Measurements from ENCODE around the gene FARP1.

The FARP1 gene

DNA sequence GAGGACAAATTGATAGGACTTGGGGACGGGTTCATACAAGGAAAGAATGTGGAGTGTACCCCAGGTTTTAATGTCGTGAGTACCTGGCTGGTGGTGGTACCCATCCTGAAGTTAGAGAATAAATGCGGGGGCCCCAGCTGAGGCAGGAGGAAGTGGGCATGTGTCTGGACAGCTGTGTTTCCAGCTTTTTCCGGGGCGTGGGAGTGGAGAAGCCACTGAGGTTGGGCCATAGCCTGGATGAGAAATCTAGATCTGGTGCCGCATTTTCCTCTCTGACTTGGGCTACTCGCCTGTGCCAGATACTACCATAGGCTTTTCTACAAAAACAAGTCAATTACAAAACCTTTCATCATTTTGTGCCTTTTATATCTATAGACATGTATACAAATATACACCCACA, 286.6 kb downstream of the FARP1 start:
- DNase-seq (ENCODE audit: low read depth) = no peak

DNA sequence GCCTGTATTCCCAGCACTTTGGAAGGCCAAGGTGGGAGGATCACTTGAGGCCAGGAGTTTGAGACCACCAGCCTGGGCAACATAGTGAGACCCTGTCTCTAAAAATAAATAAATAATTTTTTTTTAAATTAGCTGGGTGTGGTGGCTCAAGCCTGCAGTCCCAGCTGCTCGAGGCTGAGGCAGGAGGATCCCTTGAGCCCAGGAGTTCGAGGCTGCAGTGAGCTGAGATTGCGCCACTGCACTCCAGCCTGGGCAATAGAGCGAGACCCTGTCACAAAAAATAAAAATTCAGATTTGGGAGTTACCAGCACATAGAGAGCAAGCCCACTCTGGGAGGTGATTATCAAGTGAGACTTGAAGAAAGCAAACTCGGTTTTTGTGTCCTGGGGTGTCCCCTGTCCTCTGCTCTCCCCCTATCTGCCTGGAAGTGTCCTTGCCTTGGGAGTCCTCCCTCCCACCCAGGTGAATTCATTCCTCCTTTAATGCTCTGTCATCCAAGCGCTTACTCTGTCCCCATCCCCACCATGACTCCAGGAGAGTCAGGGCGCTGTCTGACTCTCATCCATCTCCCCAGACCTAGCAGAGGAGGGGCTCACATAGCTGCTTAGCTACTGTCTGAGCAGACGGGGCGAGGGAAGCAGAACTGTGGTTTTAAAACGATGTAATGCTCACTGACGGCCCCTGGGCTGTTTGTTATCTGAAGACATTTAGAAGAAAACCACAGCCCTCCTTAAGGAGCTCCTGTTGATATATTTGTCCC, 287.3 kb downstream of the FARP1 start:
- peak; percentile 60 for DNase-seq (ENCODE audit: low read depth)

DNA sequence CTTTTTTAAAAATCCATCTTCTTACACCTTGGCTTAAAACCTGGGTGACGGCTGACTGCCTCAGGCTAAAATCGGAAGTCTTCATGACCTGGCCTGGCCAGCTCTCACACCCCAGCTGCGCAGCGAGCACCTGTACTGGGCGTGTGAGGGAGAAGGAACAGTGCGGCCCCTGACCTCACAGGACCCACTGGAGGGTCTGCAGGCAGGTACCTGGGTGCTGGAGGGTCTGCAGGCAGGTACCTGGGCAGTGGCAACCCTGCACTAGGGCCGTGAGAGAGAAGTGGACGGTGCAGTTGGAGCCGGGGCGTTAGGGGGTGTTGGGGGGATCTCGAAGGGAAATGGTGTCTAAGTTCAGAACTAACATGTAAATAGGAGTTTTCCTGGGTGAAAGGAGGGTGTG, 289.7 kb downstream of the FARP1 start:
- no peak for DNase-seq (ENCODE audit: low read depth)

DNA sequence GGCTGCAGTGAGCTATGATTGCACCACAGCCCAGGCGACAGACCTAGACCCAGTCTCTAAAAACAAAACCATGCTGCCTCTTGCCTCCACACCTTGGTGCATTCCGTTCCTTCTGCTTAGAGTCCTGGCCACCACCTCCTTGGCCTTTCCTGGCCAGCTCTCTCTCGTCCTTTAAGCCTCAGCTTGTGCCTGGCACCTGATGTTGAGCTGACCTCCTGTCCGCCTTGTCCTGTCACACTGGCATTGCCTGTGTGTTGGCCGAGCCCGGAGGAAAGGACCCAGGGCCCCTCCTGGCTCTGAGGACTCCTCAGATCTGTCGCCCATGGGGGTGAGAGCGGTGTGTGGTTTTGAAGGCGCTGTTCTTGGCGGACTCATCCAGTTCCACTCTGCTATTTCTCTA, 290.8 kb downstream of the FARP1 start:
- DNase-seq (ENCODE audit: low read depth) = no peak

DNA sequence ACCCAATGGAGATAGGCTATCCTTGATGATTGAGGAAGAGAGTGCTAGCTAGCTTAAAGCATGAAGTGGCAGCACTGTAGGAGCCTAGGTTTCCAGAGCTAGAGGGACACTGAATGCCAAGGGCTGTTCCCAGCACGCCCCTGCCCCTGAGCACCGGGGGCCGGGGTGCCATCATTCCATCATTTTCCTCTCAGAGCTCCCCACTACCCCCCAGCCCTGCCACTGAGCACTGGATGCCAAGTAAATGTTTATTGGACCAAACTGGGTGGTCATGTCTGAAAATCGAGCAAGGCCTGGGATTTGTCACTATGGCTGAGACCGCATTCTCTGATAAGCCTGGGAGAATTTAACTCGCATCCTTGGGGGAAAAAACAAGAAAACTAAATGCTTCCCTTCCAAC, 291.2 kb downstream of the FARP1 start:
- no peak for DNase-seq (ENCODE audit: low read depth)

DNA sequence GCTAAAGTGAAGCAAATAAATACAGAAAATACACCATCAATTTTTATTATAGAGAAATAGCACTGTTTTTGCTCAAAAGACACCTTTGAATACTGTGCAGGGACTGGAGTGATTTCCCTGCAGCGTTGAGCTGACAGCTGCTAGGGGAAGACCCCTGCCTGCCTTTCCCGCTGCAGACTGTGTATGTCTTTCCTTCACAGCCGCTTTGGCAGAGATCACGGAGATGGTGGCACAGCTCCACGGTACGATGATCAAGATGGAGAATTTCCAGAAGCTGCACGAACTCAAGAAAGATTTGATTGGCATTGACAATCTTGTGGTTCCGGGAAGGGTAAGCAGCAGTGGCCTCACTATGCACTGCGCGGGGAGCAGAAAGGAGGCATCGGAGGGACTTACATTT, 292.5 kb downstream of the FARP1 start:
- no peak for DNase-seq (ENCODE audit: low read depth)

DNA sequence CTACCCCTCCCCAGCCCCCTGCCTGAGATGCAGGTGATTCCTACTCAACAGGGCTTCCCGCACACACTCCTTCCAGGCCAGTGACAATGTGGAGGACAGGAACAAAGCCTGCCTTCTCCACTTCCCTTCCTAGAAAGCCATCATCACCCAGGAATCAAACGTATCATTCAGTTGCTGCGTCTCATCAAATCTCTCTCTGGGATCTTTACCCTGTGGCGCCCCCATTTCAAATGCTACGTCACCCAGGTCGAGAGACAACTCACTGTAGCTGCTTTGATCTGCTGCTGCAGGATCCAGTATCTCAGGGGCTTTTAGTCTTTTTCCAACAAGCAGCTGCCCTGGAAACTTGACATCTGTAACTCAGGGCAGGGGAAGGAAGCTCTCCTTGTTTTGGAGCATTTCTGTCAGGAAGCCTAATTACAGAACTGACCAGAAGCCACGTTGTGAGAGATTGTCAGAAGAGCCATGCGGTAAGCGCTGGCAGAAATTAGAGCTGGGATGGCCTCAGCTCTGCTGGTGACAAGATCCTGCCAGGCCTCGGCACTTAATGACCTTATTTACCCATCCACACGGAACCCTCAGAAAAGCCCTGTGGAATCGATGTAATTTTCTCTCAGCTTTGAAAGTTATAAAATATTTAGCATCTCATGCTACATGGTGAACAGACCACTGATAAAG, 293.5 kb downstream of the FARP1 start:
- DNase-seq (ENCODE audit: low read depth) = no peak

DNA sequence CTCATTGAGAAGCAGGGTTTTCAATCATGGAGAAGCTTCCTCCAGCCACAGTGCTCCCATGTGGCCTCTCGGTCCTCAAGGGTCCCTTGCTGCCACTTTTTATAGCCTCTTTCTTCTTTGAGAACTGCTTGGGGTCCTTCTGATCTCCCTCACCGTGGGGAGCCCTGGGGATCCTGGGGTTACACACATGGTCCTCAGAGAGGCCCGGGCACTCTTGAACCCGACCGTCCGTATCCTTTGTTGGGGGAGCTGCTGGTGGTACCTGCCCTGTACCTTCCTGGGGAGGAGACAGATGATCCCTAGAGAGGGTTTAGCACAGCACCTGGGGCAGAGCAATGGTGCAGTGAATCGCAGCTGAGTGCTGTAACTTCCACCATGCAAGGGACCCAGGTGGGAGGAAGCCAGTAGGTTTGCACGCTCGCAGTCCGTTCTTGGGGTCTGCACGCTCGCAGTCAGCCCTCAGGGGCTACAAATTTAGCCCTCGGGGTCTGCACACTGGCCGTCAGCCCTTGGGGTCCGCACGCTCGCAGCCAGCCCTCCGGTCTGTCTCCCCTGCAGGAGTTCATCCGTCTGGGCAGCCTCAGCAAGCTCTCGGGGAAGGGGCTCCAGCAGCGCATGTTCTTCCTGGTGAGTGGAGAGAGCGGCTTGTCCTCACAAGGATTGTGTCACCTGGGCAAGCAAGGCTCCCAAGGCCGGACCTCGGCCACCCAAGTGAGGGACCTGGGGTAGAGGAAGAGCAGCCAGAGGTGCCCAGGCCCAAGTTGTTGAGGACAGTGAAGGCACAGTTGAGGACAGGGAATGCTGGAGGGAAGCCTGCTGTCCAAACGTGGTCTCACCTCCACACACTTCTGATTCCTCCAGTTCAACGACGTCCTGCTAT, 295.6 kb downstream of the FARP1 start:
- DNase-seq (ENCODE audit: low read depth) = no peak

DNA sequence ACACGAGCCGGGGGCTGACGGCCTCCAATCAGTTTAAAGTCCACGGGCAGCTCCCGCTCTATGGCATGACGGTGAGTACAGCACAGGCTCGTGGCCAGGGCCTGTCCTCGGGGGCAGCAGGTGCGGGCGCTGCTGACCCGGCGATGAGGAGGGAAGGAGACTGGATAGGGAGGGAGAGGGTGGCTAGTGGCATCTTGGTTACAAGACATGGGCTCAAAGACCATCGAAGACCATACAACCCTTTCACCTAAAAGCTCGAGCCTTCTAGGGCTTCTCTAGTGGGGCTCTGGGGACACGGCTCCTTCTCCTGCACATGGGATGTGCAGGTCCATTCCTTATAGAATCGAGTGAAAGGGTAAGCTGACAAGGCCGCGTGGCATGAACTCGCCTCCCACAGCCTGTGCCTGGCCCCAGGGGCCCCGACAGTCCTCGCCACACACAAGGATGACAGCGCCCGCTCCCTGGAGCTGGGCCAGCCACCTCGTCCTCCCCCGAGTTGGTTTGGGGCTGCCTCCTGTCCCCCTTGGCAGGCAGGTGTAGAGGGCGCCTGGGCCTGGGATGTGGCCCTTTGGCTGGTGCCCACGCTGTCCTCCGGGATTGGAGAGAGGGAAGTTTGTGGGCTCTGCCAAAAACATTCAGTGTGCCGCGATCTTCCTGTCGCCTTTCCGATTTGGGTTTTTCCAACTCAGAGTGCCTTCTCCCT, 296.4 kb downstream of the FARP1 start:
- no peak for DNase-seq (ENCODE audit: low read depth)

DNA sequence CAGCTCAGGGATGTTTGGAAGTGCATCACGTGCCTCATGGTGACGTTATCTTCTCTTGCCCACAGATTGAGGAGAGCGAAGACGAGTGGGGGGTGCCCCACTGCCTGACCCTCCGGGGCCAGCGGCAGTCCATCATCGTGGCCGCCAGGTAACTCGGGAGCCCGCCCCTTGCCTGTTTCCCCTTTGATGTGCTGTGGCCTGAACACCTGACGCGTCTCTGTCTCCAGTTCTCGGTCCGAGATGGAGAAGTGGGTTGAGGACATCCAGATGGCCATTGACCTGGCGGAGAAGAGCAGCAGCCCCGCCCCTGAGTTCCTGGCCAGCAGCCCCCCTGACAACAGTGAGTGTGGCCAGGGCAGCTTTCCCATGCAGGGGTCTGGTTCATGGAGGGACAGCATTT, 297.0 kb downstream of the FARP1 start:
- no peak for DNase-seq (ENCODE audit: low read depth)

DNA sequence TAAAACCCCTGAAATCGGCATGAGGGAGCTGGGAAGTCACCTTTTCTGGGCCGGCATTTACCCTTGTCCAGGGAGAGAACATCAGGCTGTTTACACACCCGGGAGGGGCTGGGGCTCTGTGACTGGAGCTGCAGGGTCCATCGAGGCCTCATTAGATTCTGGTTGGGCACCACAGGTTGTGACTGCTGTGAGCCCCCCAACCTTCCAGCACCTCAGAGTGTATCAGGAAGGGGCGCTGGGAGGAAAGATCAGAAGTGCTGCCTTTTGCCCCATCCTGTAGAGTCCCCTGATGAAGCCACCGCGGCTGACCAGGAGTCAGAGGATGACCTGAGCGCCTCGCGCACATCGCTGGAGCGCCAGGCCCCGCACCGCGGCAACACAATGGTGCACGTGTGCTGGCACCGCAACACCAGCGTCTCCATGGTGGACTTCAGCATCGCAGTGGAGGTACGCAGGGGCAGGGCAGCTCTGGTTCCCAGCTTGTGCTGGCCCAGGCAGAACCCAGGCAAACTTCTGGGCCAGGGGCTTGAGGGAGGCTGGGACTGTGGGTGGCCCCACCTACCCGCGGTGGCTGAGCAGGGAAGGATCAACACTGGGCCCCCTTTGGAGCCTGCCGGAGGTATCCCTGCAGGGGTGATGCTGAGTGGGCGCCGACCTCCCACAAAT, 297.6 kb downstream of the FARP1 start:
- no peak for DNase-seq (ENCODE audit: low read depth)

DNA sequence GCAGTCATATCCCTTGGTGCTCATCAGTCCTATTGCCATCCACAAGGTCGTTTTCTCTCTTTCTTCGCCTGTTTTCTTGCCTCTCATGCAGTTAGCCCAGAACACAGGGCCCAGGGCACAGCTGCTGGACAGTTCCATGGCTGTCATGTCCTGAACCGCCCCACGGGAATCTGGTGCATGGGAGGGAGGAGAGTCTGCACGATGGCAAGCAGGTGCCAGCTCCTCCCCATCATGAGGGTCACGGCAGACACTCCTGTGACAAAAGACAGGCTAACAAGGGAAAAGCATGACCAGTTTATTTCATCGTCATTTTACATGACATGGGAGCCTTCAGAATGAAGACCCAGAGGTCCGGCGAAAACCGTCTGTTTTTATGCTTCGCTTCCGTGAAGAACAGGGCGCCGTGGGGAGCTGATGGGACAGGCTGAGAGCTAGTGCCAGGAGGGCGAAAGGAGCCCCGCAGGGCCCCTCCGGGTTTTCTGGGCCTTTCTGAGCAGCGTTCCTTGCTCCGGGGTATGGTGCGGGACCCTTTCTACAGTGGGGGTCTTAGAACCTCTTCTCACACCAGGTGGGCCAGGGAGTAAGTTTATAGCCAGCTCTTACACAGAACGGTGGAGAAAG, 298.3 kb downstream of the FARP1 start:
- DNase-seq (ENCODE audit: low read depth) = no peak

DNA sequence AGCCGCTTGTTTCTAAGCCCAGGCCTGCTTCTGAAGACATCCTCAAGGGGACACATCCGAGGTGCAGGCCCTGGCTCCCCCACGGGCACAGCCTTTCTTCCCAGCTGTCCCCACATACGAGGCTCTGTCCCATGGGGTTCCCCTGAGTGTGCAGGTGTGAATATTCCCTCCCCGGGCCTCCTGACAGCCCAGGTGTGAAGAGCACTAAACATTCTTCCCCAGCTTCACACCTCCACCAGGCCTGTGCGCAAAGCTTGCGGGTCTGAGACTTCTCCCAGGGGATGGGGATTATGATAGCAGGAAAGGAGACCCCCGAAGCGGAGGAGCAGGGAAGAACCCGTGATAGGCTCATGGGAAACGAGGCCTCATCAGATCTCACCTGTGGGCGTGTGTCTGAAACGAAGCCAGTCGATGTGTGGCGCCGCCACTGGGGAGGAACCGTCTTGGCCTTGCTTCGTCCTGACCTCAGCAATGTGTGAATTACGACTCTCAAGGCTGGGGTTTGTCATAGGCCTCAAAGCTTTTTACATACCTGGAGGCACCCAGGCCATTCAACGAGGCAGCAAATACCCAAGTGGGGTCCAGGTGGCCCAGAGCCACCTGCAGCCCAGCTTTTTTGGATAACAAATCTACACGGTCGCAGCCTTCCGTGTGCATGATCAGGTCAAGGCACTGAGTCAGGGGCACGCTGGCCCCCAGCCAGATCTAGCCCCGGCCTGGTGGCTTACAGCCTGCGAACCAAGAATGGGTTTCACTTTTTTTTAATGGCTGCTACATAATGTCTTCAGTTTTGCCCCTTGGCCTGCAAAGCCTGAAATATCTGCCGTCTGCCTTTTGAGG, 299.7 kb downstream of the FARP1 start:
- DNase-seq (ENCODE audit: low read depth) = no peak

DNA sequence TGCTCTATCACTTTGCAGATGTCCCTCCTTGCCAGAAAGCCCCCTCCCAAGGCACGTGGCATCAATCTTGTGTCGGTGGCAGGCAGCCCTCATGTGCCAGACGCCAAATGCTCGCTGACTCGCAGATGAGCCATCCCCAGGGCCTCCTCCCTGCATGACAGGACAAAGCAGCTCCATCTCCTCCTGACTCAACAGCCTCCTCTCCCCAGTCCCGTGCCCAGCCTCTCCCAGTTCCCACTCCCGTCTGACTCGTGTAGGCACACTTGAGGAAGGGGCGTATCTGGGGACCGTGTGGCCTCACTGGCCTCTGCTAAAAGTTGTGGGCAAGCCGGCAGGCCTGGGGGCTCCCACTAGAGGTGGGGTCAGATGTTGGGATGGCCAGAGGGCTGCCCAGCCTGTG, 300.4 kb downstream of the FARP1 start:
- peak; percentile 72 for DNase-seq (ENCODE audit: low read depth)

DNA sequence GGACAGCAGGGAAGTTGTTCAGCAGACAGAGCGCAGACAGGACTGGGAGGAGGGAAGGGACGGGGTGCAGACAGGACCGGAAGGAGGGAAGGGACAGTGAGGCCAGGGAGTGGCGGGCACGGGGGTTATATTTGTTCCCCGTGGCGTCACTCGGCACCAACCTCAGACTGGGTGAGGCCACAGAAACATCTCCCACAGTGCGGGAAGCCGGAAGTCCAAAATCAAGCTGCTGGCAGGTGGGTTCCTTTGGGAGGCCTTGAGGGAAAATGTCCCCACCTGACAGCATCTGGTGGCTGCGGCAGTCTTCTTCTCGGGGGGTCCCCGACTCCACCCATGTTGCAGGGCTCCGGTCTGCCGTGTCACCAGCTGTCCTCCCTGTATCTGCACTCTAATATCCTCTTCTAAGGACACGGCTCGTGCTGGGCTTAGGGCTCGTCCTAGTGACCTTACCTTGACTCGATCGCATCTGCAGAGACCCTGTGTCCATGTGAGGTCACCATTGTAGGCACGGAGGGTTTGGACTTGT, 301.0 kb downstream of the FARP1 start:
- DNase-seq (ENCODE audit: low read depth) = no peak

DNA sequence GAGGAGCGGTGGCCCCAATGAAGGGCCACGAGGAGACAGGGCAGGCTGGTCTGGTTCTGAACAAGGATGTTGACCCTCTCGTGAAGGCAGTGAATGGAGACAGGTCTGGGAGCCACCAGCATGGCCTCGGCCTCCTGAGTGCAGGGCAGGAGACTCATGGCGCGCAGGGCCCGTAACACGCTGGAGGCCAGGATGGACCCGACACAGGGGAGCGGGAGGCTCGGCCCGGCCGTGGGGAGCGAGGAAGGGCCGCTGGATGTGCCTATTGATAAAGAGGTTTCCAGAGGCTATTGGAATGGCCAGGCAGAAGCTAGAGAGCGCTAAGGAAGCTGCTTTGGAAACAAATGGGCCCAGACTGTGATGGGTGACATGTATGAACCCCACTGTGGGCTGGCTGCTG, 301.5 kb downstream of the FARP1 start:
- no peak for DNase-seq (ENCODE audit: low read depth)

DNA sequence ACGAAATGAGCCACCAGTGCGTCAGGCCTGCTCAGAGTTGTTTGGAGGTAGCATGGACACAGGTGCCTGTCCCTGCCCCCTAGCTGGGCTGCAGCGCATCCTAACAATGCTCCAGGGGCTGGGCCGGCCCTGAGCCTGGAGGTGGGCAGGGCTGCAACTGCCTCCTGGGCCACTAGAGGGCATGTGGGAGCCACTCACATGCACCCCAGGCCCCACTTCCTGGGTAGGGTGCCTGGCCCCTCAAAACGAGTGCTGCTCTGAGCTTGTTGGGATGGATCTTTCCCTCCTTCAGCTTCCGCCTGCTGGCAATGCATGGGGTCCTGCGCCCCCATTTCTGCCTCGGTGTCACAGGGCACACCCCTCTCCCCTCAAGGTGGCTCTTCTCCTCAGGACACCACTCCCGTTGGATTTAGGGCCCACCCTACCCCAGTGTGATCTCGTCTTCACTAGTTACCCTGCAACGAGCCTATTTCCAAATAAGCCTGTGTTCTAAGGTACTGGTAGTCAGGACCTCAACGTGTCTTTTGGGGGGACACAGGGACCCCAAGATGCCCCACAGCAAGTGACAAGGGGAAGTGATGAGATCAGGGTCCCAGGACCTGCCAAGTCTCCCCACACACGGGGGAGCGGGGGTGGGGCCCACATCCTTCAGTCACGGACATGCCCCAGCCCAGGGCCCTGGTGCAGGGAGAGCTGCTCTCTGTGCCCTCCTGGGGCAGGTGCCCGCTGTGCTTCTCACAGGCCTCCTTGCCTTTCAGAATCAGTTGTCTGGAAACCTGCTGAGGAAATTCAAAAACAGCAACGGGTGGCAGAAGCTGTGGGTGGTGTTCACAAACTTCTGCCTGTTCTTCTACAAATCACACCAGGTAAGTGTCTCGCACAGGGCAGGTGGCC, 302.7 kb downstream of the FARP1 start:
- DNase-seq (ENCODE audit: low read depth) = peak; percentile 28

DNA sequence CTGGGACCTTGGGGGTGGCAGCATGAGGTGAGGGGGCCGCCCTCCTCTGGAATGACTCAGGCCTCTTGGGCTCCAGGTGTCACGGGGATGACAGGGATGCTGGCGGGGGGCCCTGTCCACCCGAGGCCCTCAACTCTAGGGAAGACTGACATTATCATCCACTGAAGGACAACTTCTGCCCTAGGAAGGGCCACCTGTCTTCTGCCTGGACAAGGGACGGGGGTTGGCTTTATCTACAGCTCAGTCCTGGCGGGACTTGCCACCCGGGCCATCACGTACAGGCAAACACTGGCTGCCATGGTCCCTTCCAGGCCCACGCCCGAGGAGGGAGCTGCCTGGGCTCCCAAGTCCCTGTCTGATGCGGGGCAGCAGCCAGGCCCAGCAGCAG, 303.3 kb downstream of the FARP1 start:
- no peak for DNase-seq (ENCODE audit: low read depth)

DNA sequence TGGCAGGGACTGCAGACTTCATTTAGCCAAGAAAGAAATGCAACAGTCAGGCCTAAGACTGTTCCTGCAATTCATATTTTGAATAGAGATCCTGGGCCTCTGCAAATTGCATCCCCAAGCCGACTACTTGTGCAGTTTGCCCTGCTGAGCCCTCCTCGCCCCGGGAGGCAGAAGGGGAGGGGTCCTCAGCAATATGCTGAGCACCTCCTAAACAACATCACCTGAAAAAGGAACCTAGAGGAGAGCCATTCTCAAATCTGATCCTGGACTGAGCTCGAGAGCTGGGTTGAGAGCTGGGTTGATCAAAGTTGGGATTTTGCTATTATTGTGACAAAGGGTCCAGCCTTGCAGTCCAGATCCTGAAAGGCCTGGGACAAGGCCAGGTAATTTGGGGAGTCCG, 304.2 kb downstream of the FARP1 start:
- no peak for DNase-seq (ENCODE audit: low read depth)
